Ammon's horn (tissue), 1 donor: Measurements from ENCODE around the gene CXCL17.
"Not testable (repeated sequence)": the region's sequence is repeated elsewhere in the genome, so short reads cannot be mapped to it uniquely, and the experiment has no call there.

Experiments used
- DNase-seq: peaks from one replicate; pipeline ENCODE4 v3.0.0-alpha.2; 2016; ENCODE audit warnings: low spot score

Gene CXCL17

GRCh38 chr19:42465827-42466280 lies 23.1 kb upstream of the CXCL17 start:
- DNase-seq = peak; percentile 44

GRCh38 chr19:42461700-42462324 lies 19.1 kb upstream of the CXCL17 start:
- peak; percentile 87 for DNase-seq

- DNase-seq = not testable (repeated sequence)
Observed at GRCh38 chr19:42461231-42461630, 18.5 kb upstream of the CXCL17 start.

GRCh38 chr19:42459926-42460325 lies 17.2 kb upstream of the CXCL17 start:
- no peak for DNase-seq

GRCh38 chr19:42455621-42456081 lies 12.9 kb upstream of the CXCL17 start:
- no peak for DNase-seq

- DNase-seq = no peak
Observed at GRCh38 chr19:42455086-42455485, 12.3 kb upstream of the CXCL17 start.

GRCh38 chr19:42452590-42452989 lies 9.8 kb upstream of the CXCL17 start:
- DNase-seq = no peak

- peak; percentile 94 for DNase-seq
Observed at GRCh38 chr19:42450314-42450934, 7.7 kb upstream of the CXCL17 start.

- not testable (repeated sequence) for DNase-seq
Observed at GRCh38 chr19:42448306-42448705, 5.6 kb upstream of the CXCL17 start.

- DNase-seq = no peak
Observed at GRCh38 chr19:42445948-42446347, 3.2 kb upstream of the CXCL17 start.

GRCh38 chr19:42443944-42444398 lies 1.2 kb upstream of the CXCL17 start:
- no peak for DNase-seq

- no peak for DNase-seq
Observed at GRCh38 chr19:42441049-42441445, 1.7 kb downstream of the CXCL17 start.

- DNase-seq = peak; percentile 72
Observed at GRCh38 chr19:42440357-42441048, 2.2 kb downstream of the CXCL17 start.

GRCh38 chr19:42436006-42436405 lies 6.7 kb downstream of the CXCL17 start:
- no peak for DNase-seq

GRCh38 chr19:42435316-42435715 lies 7.4 kb downstream of the CXCL17 start:
- no peak for DNase-seq

GRCh38 chr19:42433503-42434260 lies 9.1 kb downstream of the CXCL17 start:
- DNase-seq = peak; percentile 81

- DNase-seq = no peak
Observed at GRCh38 chr19:42431486-42431885, 11.3 kb downstream of the CXCL17 start.

GRCh38 chr19:42428676-42429075 lies 14.1 kb downstream of the CXCL17 start:
- no peak for DNase-seq

GRCh38 chr19:42427313-42427712 lies 15.4 kb downstream of the CXCL17 start, which contains the start of gene LIPE:
TSS of gene LIPE (minus strand) at chr19:42427388. CDS start at chr19:42427149, 239 bp downstream.
- DNase-seq = no peak

GRCh38 chr19:42426643-42427042 lies 16.1 kb downstream of the CXCL17 start:
- no peak for DNase-seq

- no peak for DNase-seq
Observed at GRCh38 chr19:42424712-42425131, 18.0 kb downstream of the CXCL17 start.

- no peak for DNase-seq
Observed at GRCh38 chr19:42424345-42424707, 18.4 kb downstream of the CXCL17 start.
